Peyer's patch (tissue), 4 donors: Measurements from ENCODE around the gene ATG7.

Experiments used
- POLR2A ChIP-seq, 2 donors: fragments of 450-650 bp; IDR thresholded peaks; one replicate each; pipeline ENCODE4 v1.5.1; 2017; ENCODE audit warnings: antibody characterized with exemption in 2 of 2, mild to moderate bottlenecking in 2 of 2, moderate library complexity in 2 of 2
- TF ChIP-seq, protein P1 (sequence below), 6 experiments: fragments of 450-650 bp in 4 of 6; fragments of 200-600 bp in 2 of 6; sonication (generic) in 1 of 6; IDR thresholded peaks; one replicate each; pipeline ENCODE4 v1.5.1; 2017 to 2019; ENCODE audit warnings: antibody characterized with exemption in 6 of 6, mild to moderate bottlenecking in 3 of 6, moderate library complexity in 1 of 6

DNA sequence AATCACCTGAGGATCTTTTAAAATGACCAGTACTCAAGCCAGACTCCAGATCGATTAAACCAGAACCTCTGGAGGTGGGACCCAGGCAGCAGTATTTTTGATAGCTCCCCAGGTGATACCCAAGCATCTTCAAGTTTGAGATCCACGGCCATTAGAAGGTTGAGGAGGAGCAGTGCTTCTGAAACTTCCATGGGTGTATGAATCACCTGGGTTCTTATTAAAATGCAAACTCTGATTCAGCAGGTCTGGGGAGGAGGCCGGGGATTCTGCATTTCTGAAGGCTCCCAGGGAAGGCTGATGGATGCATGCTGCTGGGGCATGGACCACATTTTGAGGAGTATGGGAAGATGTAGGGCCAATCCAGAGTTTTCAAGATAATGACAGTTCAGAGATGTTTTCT lies 55.4 kb downstream of the ATG7 start:
- TF ChIP-seq, protein P1, sequence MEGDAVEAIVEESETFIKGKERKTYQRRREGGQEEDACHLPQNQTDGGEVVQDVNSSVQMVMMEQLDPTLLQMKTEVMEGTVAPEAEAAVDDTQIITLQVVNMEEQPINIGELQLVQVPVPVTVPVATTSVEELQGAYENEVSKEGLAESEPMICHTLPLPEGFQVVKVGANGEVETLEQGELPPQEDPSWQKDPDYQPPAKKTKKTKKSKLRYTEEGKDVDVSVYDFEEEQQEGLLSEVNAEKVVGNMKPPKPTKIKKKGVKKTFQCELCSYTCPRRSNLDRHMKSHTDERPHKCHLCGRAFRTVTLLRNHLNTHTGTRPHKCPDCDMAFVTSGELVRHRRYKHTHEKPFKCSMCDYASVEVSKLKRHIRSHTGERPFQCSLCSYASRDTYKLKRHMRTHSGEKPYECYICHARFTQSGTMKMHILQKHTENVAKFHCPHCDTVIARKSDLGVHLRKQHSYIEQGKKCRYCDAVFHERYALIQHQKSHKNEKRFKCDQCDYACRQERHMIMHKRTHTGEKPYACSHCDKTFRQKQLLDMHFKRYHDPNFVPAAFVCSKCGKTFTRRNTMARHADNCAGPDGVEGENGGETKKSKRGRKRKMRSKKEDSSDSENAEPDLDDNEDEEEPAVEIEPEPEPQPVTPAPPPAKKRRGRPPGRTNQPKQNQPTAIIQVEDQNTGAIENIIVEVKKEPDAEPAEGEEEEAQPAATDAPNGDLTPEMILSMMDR (IDR thresholded peaks at IDR 0.05) = no peak
- TF ChIP-seq POLR2A (IDR thresholded peaks at IDR 0.05) = no peak
